SHP77 (cell line): ENCODE measurements around the gene RFX8.
A peak's percentile ranks its signal among the peaks of the same experiment; 100 is the strongest.
"Not testable (repeated sequence)": the region's sequence is repeated elsewhere in the genome, so short reads cannot be mapped to it uniquely, and the experiment has no call there.

Source experiments
- DNase-seq, 2 experiments: peaks; one replicate each; lab custom pipeline; 2025; lab: John Stamatoyannopoulos, UW

RFX8 gene

DNA sequence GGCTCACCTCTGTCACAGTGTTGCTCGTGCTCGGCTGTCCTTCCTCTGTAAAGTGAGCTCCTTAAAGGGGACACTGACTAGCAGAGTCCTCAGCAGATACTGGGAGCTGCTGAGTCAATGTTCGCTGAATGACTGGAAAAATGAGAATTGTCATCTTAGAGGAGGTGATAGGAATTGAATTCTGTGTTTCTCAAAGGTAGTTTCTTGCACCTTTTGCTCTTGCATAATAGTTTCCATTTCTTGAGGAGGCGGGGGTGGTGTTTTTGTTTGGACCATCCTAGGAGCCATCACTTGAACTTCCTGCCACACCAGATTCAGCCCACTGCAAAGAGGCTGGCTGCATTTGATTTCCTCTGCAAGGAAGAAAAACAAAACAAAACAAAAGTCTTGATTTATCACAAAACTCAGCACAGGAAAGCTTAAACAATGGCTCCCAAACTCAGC lies 11.4 kb upstream of the RFX8 start:
- DNase-seq, result no peak

DNA sequence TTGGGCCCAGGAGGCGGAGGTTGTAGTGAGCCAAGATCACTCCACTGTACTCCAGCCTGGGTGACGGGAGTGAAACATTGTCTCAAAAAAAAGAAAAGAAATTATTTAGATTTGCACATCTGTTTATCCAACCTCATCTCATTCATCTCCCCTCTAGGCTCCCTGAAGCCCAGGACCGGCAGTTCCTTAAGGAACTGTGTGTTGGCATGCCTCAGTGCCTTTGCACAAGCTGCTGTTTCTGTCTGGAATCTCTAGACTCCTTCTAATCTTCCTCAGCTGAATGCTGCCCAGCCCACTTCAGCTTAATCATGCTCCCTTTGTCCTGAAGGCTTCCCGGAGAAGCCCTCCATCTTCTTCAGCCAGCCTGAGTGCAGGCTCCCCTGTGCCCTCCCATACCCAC lies 10.9 kb upstream of the RFX8 start:
- DNase-seq, result no peak

GRCh38 chr2:101480764-101481163 lies 5.9 kb upstream of the RFX8 start:
- no peak for DNase-seq

GRCh38 chr2:101479810-101480209 lies 4.9 kb upstream of the RFX8 start:
- no peak for DNase-seq

DNA sequence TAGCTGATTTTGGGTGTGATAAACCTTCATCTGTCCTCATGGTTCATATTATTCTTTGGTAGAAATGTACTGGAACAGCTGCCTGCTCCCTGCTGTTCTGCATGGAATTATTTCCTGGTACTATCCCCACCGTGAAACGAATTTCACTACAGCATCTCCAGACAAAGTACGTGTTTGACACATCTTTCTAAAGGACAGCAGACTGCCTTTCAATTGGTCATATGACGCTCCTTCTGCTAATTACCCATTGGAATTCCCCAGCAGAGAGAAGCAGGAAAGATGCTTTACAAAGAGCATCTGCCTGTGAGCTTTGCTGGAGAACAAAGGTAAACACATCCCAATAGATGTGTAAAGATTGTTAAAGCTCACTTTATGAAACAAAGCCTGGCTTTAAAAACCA lies 4.4 kb upstream of the RFX8 start:
- no peak for DNase-seq

GRCh38 chr2:101478181-101479001 lies 3.5 kb upstream of the RFX8 start:
- DNase-seq, result no peak

- no peak for DNase-seq
Observed at GRCh38 chr2:101477556-101477955, 2.6 kb upstream of the RFX8 start.

DNA sequence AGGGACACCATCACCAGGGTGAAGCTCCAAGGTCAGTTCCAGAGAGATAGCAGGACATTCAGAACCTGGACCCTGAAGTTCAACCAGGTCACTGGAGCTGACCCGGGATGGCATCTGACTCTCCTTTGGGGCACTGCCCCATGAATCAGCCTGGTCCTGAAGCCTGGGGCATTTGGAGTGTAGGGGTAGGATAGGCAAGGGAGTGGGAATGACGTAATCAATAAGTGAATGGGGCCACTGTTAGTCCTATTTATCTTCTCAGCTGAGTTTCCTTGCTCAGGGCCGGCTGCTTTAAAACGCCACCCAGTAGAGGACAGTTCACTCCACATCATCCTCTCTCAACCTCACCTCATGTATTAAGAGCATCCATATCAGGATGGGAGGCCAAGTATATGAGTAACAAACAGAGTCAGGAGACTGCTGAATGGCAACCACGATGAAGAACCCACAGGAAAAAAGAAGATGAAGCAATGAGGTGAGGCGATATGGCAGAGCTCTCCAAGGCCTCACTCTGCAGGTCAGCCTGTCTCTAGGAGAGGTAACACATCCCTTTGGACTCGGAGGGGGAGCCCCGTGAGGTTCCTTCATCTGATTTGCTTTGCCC lies 1.8 kb upstream of the RFX8 start:
- DNase-seq, result no peak

DNA sequence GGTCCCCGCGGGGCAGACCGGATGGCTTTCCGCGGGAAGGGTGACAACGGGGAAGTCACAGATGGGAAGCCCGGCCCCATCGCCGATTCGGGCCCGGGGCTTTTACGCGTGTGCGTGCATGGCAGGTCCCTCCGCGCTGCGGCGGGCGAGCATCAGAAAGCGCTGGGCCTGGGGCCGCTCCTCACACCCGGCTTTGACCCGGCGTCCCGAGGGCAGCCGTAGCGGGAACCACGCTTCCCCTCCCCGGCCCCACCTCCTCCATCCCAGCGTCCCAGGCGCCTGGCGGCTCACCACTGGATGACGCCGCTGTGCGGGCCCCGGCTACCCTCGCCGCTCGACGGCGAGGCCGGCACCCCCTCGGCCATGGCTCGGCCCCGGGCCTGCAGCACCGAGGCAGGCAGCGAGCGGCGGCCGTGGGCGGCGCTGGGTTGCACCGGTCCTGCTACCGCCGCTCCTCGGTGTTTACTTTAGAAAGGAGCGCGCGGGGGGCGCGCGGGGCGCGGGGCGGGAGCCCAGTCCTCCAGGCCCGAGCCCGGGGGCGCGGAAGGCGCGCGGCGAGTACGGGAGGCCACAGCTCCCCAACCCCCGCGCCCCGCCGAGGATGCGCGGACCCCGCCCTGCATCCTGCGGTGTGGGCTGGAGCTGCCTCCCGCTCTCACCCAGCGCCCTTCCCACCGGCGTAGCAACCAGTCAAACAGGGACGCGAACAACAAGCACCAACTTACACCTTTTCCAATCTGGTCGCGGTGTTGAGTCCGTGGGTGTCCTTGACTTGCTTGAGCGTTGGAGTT lies 806 bp downstream of the RFX8 start:
- no peak for DNase-seq

DNA sequence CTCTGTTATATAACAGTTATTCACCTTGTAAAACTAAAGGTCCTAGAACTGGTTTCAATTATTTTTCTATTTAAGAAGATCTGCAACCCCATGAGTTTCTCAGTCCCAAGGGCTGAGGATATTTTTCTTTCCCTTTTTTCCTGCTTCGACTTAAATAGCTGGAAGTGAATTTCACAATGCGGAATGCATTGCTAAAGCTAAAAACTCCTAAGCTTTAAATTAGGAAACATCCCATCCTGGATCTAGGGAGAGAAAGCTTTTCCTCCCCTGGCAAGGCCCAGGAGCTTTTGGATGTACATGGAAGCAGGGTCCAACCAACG lies 1.4 kb downstream of the RFX8 start:
- DNase-seq, result no peak

GRCh38 chr2:101469863-101470262 lies 5.0 kb downstream of the RFX8 start:
- DNase-seq, result no peak

- no peak for DNase-seq
Observed at GRCh38 chr2:101467306-101467705, 7.6 kb downstream of the RFX8 start.

- DNase-seq, result no peak
Observed at GRCh38 chr2:101466426-101466825, 8.5 kb downstream of the RFX8 start.

GRCh38 chr2:101464841-101465240 lies 10.1 kb downstream of the RFX8 start:
- no peak for DNase-seq

DNA sequence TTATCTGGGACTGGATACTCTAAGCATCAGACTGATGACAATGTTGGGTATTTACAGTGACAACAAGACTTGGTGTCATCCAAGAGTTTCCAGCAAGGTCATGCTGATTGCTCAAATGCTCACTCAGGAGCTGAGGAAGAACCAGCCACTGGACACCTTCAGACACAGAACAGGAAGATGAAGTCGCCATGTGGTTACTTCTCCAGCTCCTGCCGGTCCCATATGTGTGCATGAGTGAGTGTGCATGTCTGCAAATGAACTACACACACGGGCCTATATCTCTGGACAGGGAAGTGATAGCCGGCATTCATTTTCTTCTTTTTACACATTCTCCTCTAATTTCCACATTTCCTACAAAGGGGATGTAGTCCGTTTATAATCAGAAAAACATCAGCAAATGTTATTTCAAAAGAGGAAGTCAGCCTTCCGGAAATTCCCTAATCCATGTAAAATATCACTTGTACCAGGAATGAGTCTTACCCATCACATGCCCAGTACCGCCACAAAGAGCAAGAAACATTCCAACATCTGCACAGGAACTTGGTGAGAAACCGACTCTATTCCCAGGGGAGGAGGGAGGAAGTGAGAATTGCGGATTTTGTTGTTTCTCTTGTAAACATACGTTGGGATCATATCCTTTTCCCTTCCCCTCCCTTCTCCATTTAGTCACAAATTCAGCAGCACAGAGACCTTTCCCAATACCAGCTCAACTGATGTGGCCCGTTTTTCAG lies 10.8 kb downstream of the RFX8 start:
- no peak for DNase-seq

DNA sequence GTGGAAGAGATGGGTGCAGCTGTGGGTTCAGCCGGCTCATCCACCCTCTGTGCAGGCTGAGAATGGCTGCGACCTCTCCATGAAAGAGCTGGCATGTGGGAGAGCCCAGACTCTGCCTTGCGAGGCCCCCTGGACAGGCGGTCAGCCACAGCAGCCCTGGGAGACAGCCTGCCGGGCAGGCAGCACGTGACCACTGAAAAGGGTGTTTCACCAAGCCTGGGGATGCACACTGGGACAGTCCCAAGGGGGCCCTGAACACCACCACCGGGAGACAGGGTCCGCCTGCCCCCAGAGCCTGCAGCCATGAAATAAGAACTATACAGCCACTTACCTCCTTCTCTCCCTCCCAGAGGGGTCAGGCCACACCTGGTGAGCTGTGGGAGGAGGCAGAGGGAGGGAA lies 11.5 kb downstream of the RFX8 start:
- no peak for DNase-seq

- DNase-seq, result no peak
Observed at GRCh38 chr2:101461381-101461780, 13.5 kb downstream of the RFX8 start.

DNA sequence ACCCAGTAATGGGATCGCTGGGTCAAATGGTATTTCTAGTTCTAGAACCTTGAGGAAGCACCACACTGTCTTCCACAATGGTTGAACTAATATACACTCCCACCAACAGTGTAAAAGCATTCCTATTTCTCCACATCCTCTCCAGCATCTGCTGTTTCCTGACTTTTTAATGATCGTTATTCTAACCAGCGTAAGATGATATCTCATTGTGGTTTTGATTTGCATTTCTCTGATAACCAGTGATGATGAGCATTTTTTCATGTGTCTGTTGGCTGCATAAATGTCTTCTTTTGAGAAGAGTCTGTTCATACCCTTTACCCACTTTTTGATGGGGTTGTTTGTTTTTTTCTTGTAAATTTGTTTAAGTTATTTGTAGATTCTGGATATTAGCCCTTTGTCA lies 20.5 kb downstream of the RFX8 start:
- DNase-seq, result not testable (repeated sequence)

DNA sequence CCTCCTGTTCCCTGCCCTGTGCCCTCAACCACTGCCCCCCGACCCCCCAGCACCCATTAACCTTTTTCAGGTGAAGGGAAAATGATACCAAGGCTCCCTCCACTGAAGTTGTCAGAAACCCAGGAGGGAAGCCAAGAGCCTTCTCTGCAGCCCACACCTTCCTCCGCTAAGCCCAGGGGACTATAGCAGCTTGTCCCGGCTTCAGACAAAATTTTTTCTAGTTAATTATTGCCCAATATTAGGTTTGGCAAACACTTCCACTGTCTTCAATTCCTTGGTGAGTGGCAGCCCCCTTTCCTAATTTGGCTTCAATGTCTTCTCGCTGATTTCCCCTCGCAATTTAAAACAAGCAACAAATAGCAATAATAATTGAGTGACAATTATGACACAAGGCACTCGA lies 23.9 kb downstream of the RFX8 start:
- DNase-seq, result no peak

DNA sequence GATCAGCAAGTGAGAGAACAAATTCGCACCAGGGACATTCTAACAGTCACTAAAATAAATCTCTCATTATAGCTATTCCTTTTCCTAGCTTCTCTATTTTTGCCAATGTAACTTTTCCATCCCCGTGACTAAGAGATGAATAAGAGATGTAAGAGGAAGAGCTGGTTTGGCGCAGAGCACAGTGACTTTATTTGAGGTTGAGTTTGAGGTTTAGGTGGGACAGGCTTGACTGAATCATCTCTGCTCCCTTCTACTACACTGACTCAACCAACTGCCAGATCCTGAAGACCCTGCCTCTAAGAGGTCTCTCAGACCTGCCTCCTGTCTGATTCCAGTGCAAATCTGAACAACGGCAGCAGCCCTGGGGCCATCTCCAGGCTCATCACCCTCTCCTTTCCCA lies 28.0 kb downstream of the RFX8 start:
- no peak for DNase-seq

- DNase-seq, result peak in 1 of 2 experiments; percentile 15
Observed at GRCh38 chr2:101442667-101443061, 32.2 kb downstream of the RFX8 start.

DNA sequence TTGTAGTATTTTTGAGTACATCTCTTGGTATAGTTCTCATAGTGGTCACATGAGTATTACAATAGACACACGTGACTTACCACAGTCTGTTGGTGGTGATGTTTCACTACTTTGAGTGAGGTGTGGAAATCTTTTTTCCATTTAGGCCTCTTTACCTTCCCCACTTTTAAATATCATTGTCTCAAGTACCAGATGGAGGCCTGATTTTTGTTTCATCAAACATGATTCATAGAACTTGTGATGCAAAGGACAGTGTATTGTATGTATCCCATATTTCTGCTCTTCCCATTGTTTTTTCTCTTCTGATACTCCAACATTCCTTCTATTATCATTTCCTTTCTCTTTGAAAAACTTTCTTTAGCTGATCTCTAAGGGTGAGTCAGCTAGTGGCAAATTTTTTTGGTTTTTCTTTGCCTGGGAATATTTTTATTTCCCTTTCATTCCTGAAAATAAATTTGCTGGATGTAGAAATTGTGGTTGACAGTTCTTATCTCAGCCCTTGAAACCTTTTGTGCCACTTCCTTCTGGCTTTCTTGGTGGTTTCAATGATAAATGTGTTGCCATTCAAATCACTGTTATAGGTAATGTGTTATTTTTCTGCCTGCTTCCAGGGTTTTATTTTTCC lies 32.8 kb downstream of the RFX8 start:
- DNase-seq, result no peak
